AG09309 (cell line): ENCODE results near the gene TBCD.
A peak's percentile ranks its signal among the peaks of the same experiment; 100 is the strongest.
"Not testable (repeated sequence)": the region's sequence is repeated elsewhere in the genome, so short reads cannot be mapped to it uniquely, and the experiment has no call there.

Source experiments
- DNase-seq: peaks from one replicate; pipeline ENCODE4 v3.0.0-alpha.2; 2010; ENCODE audit warnings: low read depth
- H3K4me3 ChIP-seq: 2 replicates; pipeline ENCODE4 v1.5.1; 2011; ENCODE audit warnings: mild to moderate bottlenecking, low read depth, low read length, moderate library complexity; ENCODE audit not compliant: control insufficient read depth
- CTCF ChIP-seq: IDR thresholded peaks from 2 replicates; pipeline ENCODE4 v1.5.1; 2011; ENCODE audit warnings: mild to moderate bottlenecking, low read depth, low read length, inconsistent platforms; ENCODE audit not compliant: insufficient read depth, control insufficient read depth; ENCODE audit errors: missing control alignments

The TBCD gene

GRCh38 chr17:82769041-82769440, 17.2 kb downstream of the TBCD start:
- no peak for TF ChIP-seq CTCF
- H3K4me3 ChIP-seq: no peak overlapping the region
- DNase-seq: no peak

- no peak overlapping the region for H3K4me3 ChIP-seq
- peak; percentile 35 for DNase-seq
- no peak for TF ChIP-seq CTCF
Measured at GRCh38 chr17:82772026-82772425, 20.2 kb downstream of the TBCD start.

- H3K4me3 ChIP-seq, DNase-seq: not testable (repeated sequence)
Measured at GRCh38 chr17:82774456-82774855, 22.6 kb downstream of the TBCD start.

GRCh38 chr17:82775001-82775823, 23.3 kb downstream of the TBCD start:
- peak; percentile 97 for TF ChIP-seq CTCF
- peak overlapping the region; percentile 23 for H3K4me3 ChIP-seq
- DNase-seq: no peak

GRCh38 chr17:82776454-82776853, 24.6 kb downstream of the TBCD start:
- TF ChIP-seq CTCF: no peak
- DNase-seq: no peak
- H3K4me3 ChIP-seq: no peak overlapping the region

GRCh38 chr17:82777778-82778375, 26.0 kb downstream of the TBCD start:
- TF ChIP-seq CTCF: peak; percentile 8
- not testable (repeated sequence) for H3K4me3 ChIP-seq, DNase-seq

- TF ChIP-seq CTCF: no peak
- no peak overlapping the region for H3K4me3 ChIP-seq
- no peak for DNase-seq
Measured at GRCh38 chr17:82779541-82779940, 27.7 kb downstream of the TBCD start.
